Spleen (tissue), 7 donors: Measurements from ENCODE around the gene SRGAP2B.
"Not testable (repeated sequence)": the region's sequence is repeated elsewhere in the genome, so short reads cannot be mapped to it uniquely, and the experiment has no call there.

Source experiments
- CTCF ChIP-seq, 11 experiments: fragments of 200-600 bp in 7 of 11; fragments of 450-650 bp in 4 of 11; sonication (generic) in 4 of 11; IDR thresholded peaks in 8 of 11; conservative IDR thresholded peaks in 3 of 11; 1 replicate in 7 of 11; 2 replicates in 4 of 11; pipeline versions ENCODE4 v1.4.0 to v1.8.0; 2016 to 2021; ENCODE audit warnings: antibody characterized with exemption in 11 of 11, inconsistent platforms in 4 of 11, mild to moderate bottlenecking in 1 of 11
- POLR2A ChIP-seq, 3 donors: fragments of 450-650 bp; IDR thresholded peaks; one replicate each; pipeline ENCODE4 v1.5.1; 2017; ENCODE audit warnings: antibody characterized with exemption in 3 of 3, mild to moderate bottlenecking in 1 of 3
- POLR2AphosphoS5 ChIP-seq, 3 donors: sonication (generic); formaldehyde crosslinking; IDR thresholded peaks; one replicate each; pipeline ENCODE4 v1.5.1; 2017; ENCODE audit warnings: antibody characterized with exemption in 3 of 3
- donor health status: DM: no; HTN: no; CAD: no; lungs with moderate emphysema.
- donor health status: DM: no; HTN: no; CAD: no.
- donor health status: DM: no; HTN: no; CAD: no.

- TF ChIP-seq POLR2AphosphoS5 (IDR thresholded peaks at IDR 0.05); CTCF (IDR thresholded peaks at IDR 0.05 in 8 of 11, conservative IDR thresholded peaks at IDR 0.05 in 3 of 11); POLR2A (IDR thresholded peaks at IDR 0.05): not testable (repeated sequence)
Observed at GRCh38 chr1:145048181-145048856, 46.8 kb downstream of the SRGAP2B start.
